Neuron (in vitro differentiated cells): ENCODE data around the gene ARHGAP23.

Experiments used
- H2AFZ ChIP-seq: one replicate; pipeline ENCODE4 v1.6.1; 2013; ENCODE audit warnings: low read depth, mild to moderate bottlenecking, inconsistent platforms, low read length, moderate library complexity
- H3K27me3 ChIP-seq: one replicate; pipeline ENCODE4 v1.6.1; 2013; ENCODE audit warnings: low read length; ENCODE audit not compliant: insufficient read depth
- H3K36me3 ChIP-seq: one replicate; pipeline ENCODE4 v1.6.1; 2013; ENCODE audit warnings: low read length; ENCODE audit not compliant: insufficient read depth
- H3K4me1 ChIP-seq: one replicate; pipeline ENCODE4 v1.6.1; 2013; ENCODE audit warnings: low read length; ENCODE audit not compliant: insufficient read depth
- H3K4me3 ChIP-seq: 2 replicates; pipeline ENCODE4 v1.5.1; 2013; ENCODE audit warnings: mild to moderate bottlenecking, low read length, moderate library complexity
- H3K9me3 ChIP-seq: one replicate; pipeline ENCODE4 v1.6.1; 2013; ENCODE audit warnings: low read length

Gene ARHGAP23

DNA sequence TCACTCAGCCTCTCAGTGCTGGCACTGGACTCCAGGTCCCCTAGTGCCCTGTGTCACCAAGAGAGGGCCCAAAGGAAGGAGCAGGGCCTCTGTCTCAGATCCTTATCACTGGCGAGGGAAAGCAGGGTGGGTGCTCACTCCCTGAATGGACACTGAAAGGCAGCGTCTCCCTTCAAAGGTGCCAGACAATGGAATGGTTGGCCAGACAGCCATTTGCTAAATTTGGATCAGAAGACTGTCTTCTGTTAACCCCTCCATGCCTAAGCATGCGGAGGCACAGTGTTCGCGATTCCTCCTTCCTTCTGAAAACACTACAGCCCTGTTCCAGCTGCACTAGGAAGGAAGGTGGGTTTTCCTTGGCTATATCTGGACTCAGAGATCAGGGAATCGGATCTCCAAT, 129.1 kb downstream of the ARHGAP23 start:
- Histone ChIP-seq H3K36me3 (peaks cover 5% of the 10 kb centered on the region), H3K27me3 (no peaks in the 10 kb centered on the region), H2AFZ (no peak overlapping the region), H3K9me3 (no peaks in the 10 kb centered on the region), H3K4me1 (peaks cover 22% of the 10 kb centered on the region), H3K4me3 (no peak overlapping the region)

DNA sequence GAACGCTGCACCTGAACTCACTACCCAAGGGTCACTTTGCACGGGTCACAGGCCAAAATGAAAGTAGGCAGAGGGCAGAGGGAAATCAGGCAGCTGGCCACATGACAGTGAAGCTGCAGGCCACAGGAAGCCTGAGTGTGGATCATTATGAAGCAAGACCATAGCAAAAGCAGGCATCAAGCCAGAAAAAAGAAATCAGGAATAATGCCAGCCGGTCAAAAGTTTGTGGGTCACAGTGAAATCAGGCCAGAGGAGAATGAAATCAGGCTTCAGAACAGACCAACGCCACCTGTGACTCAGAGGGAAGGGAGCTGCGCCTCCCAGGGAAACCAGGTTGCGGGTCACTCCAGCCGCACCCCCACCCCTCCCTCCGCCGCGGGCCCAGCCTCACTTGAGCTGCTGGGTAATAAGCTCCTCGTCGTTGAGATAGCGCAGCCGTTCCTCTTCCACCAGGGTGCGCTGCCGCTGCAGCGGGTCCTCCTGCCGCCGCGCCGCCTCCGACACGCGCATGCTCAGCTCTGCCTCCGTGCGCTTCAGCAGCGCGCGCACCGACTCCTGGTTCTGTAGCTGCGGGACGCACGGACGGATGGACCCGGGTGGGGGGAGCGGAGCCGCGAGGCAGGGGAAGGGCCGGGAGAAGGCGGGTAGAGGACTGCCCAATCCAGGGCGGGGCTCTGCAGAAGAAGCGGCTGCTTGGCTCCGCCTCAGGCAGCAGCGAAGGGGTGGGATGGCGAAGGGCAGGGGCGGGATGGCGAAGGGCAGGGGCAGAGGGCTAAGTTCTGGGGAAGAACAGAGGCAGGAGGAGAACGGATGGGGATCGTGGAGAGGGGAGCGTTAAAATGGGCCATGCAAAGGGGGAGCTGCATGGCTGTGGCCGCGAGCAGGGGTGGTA, 129.8 kb downstream of the ARHGAP23 start:
- no peaks in the 10 kb centered on the region for H3K27me3 ChIP-seq
- no peak overlapping the region for H2AFZ ChIP-seq
- H3K4me3 ChIP-seq = peak overlapping the region; percentile 21
- H3K9me3 ChIP-seq = no peaks in the 10 kb centered on the region
- peaks cover 22% of the 10 kb centered on the region for H3K4me1 ChIP-seq
- peaks cover 2% of the 10 kb centered on the region for H3K36me3 ChIP-seq

DNA sequence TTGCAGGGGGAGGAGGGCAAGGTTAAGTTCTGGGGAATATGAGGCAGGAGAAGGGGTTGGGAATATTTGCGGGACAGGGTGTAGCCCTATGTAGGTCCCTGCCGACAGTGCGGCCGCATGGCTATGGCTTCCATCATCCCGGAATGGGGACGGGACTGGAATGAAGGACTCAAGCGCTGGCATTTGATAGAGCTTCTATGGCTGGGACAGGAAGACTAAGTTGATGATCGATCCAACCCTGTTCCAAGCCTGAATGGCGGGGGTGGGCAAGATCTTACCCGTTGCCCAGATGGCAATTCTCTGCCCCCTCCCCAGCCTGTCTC, 130.4 kb downstream of the ARHGAP23 start:
- Histone ChIP-seq H3K27me3 (no peaks in the 10 kb centered on the region), H3K4me3 (peak overlapping the region; percentile 21), H3K36me3 (peaks cover 2% of the 10 kb centered on the region), H3K4me1 (peaks cover 26% of the 10 kb centered on the region), H2AFZ (no peak overlapping the region), H3K9me3 (no peaks in the 10 kb centered on the region)

DNA sequence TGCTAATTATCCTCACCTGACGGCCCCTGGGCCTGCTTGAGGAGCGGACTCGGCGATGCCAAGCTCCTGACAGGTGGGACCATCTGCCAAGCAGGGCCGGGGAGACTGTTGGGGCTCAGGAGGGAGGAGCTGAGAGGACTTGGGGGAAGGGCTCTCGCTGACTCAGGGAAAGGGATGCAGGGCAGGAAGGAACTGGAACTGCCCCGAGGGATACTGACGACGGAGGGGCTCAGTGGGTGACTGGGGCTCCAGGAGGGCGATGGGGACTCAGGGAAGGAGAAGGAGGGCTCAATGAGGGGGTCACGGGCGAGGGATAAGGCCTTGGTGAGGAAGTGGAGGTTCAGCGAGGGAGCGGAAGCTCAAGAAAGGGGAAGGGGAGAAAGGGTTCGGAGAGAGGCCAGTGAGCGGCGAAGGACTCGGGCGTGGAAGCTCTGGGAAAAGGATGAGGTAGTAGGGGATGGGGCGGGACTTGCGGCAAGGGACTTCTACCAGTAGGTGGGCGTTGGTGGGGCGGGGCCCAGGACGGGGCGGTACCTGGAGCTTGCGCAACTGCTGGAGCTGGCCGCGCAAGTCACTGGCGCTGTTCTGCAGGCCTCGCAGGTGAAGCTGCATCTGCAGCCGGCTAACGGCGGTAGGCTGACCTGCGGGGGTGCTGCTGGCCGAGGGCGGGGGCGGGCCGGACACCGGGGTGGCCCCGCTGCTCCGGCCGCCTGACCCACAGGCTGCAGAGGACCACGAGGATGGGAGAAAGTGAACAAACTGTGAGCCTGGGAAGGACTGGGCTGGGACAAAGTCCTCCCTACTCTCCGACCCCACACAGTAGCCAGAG, 131.0 kb downstream of the ARHGAP23 start:
- Histone ChIP-seq H3K4me1 (peaks cover 32% of the 10 kb centered on the region), H3K4me3 (no peak overlapping the region), H2AFZ (no peak overlapping the region), H3K9me3 (no peaks in the 10 kb centered on the region), H3K27me3 (no peaks in the 10 kb centered on the region), H3K36me3 (peaks cover under 1% of the 10 kb centered on the region)

DNA sequence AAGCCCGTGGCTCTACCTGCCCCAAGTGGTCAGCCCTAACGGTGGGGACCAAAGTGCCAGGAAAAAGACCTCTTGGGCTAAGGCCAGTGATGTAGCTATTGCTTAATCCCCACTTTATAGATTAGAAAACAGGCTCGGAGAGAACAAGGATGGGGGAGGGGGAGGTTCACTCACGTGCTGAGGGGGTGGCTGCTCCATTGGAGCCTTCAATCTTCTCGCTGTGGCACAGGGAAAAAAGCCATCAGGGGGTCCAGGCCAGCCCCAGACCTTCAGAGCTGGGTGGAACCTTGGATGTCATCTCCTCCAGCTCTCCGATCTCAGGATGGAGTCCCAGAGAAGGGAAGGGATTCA, 131.6 kb downstream of the ARHGAP23 start:
- H3K36me3 ChIP-seq = no peaks in the 10 kb centered on the region
- H3K27me3 ChIP-seq = no peaks in the 10 kb centered on the region
- H3K4me3 ChIP-seq = no peak overlapping the region
- H2AFZ ChIP-seq = no peak overlapping the region
- peaks cover 38% of the 10 kb centered on the region for H3K4me1 ChIP-seq
- no peaks in the 10 kb centered on the region for H3K9me3 ChIP-seq

DNA sequence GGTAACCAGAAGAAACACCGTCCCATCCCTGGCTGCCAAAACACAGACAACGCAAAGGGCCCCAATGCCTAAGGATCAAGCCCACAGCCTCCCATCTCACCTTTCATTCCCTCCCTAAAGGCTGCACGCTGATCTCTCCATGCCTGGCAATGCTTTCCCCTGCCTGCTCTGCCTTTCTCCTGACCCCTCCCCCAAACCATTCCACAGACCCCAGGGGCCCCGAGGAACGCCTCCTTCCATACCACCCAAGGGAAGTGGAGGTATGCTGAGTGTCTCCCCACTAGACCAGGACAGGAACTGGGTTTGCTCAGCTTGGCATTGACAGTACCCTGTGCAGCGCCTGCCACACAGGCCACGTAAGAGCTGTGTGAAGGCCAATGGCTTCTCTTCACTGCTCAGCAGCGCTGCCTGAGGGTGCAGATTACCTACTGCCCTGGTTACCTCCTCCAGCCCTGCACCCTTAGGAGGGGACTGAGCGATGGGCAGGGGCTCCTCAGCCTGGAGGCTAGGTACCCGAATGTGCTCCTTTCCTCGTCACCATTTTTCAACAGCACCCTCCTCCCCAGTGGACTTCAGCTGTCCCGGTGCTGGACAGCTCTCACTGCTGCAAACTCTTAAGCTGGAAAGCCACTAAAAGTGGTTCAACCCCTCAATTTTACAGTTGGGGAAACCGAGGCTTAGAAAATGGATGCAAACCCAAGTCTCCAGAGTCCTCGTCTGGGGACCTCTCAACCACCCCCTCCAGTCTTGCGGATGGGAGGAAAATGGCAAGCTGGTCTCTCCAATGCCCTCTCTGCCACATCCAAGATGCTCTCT, 132.4 kb downstream of the ARHGAP23 start:
- Histone ChIP-seq H3K27me3 (no peaks in the 10 kb centered on the region), H2AFZ (no peak overlapping the region), H3K4me3 (no peak overlapping the region), H3K36me3 (no peaks in the 10 kb centered on the region), H3K9me3 (no peaks in the 10 kb centered on the region), H3K4me1 (peaks cover 45% of the 10 kb centered on the region)

DNA sequence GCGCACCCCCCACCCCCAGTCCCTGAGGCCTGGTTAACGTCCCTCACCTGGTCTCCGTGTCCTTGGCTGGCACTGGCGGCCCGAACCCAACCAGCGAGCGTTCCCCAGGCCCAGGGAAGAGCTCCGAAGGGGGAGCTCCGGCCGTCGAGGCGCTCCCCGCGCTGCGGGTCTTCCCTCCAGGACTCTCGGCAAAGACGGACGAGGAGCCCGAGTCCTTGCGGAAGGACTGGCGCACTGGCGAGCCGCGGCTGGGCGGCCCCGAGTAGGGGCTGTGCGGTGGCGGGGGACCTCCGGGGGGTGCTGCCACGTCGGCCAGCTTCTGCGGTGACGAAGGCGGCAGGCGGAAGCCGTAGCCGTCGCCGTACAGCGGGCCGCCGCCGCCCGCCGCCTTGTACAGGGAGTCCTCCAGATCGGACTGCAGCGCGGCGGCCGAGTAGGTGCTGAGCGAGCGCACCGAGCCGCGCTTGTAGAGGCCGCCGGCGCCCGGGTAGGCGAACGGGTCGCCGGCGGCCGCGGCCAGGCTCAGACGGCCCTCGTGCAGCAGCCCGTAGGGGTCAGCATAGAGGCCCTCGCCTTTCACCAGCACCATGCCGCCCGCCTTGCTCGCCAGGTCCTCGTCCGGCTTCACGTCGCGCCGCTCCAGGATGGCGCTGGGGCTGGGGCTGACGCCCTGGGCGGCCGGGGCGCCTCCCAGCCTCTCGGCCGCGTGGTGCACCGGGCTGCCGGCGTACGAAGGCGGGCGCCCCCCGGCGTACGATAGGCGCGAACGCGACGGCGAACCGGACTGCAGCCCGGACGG, 133.4 kb downstream of the ARHGAP23 start:
- Histone ChIP-seq H3K4me1 (peaks cover 54% of the 10 kb centered on the region), H3K27me3 (no peaks in the 10 kb centered on the region)

More for the DNA sequence above, 133.4 kb downstream of the ARHGAP23 start:
- no peak overlapping the region for H3K4me3 ChIP-seq
- H3K9me3 ChIP-seq = no peaks in the 10 kb centered on the region
- H2AFZ ChIP-seq = no peak overlapping the region
- no peaks in the 10 kb centered on the region for H3K36me3 ChIP-seq
